Tibial nerve (tissue), 4 donors: ENCODE measurements around the gene CHP2. TPM values are rescaled to one million over a fixed set of nuclear protein-coding genes. Genes with fewer than 3 reads are reported as not detected.

ENCODE experiments used
- DNase-seq, 2 donors: peaks; one replicate each; pipeline ENCODE4 v3.0.0-alpha.2; 2019; ENCODE audit warnings: low spot score in 2 of 2
- H3K27ac ChIP-seq, 4 donors: fragments of 200-600 bp; sonication (generic) in 3 of 4; one replicate each; pipeline ENCODE4 v1.5.1; 2017 to 2019; ENCODE audit warnings: mild to moderate bottlenecking in 1 of 4
- H3K27me3 ChIP-seq, 2 donors: fragments of 200-600 bp; sonication (generic) in 1 of 2; one replicate each; pipeline versions ENCODE4 v1.5.1 to v1.6.0; 2017 to 2019
- H3K36me3 ChIP-seq, 3 donors: fragments of 200-600 bp; sonication (generic); one replicate each; pipeline ENCODE4 v1.5.1; 2018 to 2019
- H3K4me1 ChIP-seq, 4 donors: fragments of 200-600 bp; sonication (generic) in 3 of 4; one replicate each; pipeline ENCODE4 v1.5.1; 2017 to 2019
- H3K4me3 ChIP-seq, 4 donors: fragments of 200-600 bp; sonication (generic) in 3 of 4; one replicate each; pipeline ENCODE4 v1.5.1; 2017 to 2019; ENCODE audit warnings: mild to moderate bottlenecking in 1 of 4, moderate library complexity in 1 of 4
- H3K9me3 ChIP-seq, 4 donors: fragments of 200-600 bp; sonication (generic) in 3 of 4; one replicate each; pipeline ENCODE4 v1.5.1; 2017 to 2019
- CTCF ChIP-seq, 5 experiments: fragments of 200-600 bp in 3 of 5; fragments of 450-650 bp in 2 of 5; sonication (generic) in 3 of 5; IDR thresholded peaks; one replicate each; pipeline ENCODE4 v1.5.1; 2016 to 2019; ENCODE audit warnings: antibody characterized with exemption in 5 of 5, mild to moderate bottlenecking in 3 of 5, moderate library complexity in 2 of 5
- EP300 ChIP-seq, 2 donors: sonication (generic); formaldehyde crosslinking; IDR thresholded peaks; one replicate each; pipeline ENCODE4 v1.6.1; 2017; ENCODE audit warnings: antibody characterized with exemption in 2 of 2, mild to moderate bottlenecking in 1 of 2
- POLR2A ChIP-seq, 2 donors: fragments of 450-650 bp; IDR thresholded peaks; one replicate each; pipeline ENCODE4 v1.6.1; 2017; ENCODE audit warnings: antibody characterized with exemption in 2 of 2, mild to moderate bottlenecking in 2 of 2, moderate library complexity in 2 of 2
- WGBS, 2 donors: methylation state at CpG; one replicate each; pipeline ENCODE4 v1.1.5; 2018; 5-methylcytosine and 5-hydroxymethylcytosine counted together
- total RNA-seq, 4 donors: library from RNA; depleted of rRNA; stranded (reverse); fragments of >200 nt; gene quantifications; one replicate each; pipeline ENCODE4 v1.1.0, GENCODE V29; 2016

CHP2 gene
- total RNA-seq, 4 donors from 2014 or later = 1.8 to 15.5 (median 7.5) TPM

DNA sequence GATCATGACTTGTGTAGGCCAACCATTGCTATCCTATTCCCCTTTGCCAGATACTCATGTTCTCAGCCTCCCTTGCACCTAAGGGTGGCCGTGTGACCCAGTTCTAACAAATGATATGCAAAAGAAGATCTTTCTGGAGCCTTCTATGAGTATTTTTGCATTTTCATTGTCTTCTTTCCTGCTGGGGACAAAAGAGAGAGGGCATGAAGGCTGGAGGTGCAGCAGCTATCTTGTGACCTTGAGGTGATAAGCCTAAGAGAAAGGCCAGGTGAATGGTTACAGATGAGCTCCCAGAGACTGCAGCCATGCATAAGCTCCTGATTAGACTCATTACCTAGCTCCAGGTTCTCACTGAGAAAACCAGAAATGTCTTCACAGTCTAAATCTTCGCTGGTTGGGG, 42.1 kb downstream of the CHP2 start:
- WGBS, 2 donors = 75 to 84% methylated on average over 2 of the region's 2 CpGs
- Histone ChIP-seq H3K36me3 (no peaks in the 10 kb centered on the region), H3K4me1 (no peaks in the 10 kb centered on the region), H3K27ac (no peak overlapping the region), H3K4me3 (no peak overlapping the region), H3K27me3 (no peaks in the 10 kb centered on the region), H3K9me3 (no peaks in the 10 kb centered on the region)
- no peak for DNase-seq
- no peak for TF ChIP-seq EP300 (IDR thresholded peaks at IDR 0.05)
- no peak for TF ChIP-seq POLR2A (IDR thresholded peaks at IDR 0.05)
- TF ChIP-seq CTCF (IDR thresholded peaks at IDR 0.05) = no peak

DNA sequence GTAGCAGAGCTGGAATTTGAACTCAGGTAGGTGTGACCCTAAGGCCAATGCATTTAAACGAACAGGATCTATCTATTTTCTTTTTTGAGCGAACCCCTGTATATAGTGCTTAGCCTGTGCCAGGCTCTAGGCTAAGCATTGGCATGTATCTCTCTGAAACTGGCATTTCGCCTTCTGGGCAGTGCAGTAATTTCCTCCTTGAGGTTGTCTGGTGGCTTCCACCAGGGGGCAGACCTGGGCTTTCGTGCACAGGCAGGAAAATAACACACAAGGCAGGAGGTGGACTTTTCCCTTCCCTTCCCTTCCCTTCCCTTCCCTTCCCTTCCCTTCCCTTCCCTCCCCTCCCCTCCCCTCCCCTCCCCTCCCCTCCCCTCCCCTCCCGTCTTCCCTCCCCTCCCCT, 46.6 kb downstream of the CHP2 start:
- no peak overlapping the region for H3K27ac ChIP-seq
- peak; percentile 36 to 65 (median 51) for TF ChIP-seq CTCF (IDR thresholded peaks at IDR 0.05)
- no peak for TF ChIP-seq POLR2A (IDR thresholded peaks at IDR 0.05)

DNA sequence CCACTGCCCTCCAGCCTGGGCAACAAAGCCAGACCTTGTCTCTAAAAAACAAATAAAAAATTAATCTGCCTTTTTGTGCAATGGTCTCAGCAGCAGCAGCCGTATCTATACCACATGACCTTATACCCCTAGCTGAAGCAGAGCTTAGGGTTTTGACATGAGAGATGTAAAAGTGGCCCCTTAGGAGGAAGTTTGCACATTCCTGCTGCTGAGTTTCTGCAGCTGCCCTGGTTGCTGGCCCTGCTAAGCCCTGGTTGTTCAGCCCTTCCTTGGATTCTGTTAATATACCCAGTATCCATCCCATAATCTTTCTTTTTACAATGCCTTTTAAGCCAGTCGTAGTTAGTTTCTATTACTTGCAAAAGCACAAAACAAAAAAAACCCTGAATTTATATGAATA, 48.0 kb downstream of the CHP2 start:
- Histone ChIP-seq H3K27me3 (no peaks in the 10 kb centered on the region), H3K9me3 (no peaks in the 10 kb centered on the region), H3K4me3 (no peak overlapping the region), H3K4me1 (peaks cover 0 to 15% (median 3%) of the 10 kb centered on the region in 4 donors), H3K27ac (no peak overlapping the region), H3K36me3 (no peaks in the 10 kb centered on the region)
- WGBS, 2 donors = 47 to 56% methylated on average over 2 of the region's 2 CpGs
- no peak for TF ChIP-seq CTCF (IDR thresholded peaks at IDR 0.05)
- TF ChIP-seq EP300 (IDR thresholded peaks at IDR 0.05) = no peak
- TF ChIP-seq POLR2A (IDR thresholded peaks at IDR 0.05) = no peak
- DNase-seq = no peak

More for the DNA sequence above, 46.6 kb downstream of the CHP2 start:
- 10 to 13% methylated on average over 4 to 5 of the region's 5 CpGs for WGBS, 2 donors
- no peaks in the 10 kb centered on the region for H3K27me3 ChIP-seq
- peak; percentile 33 to 60 for DNase-seq
- no peaks in the 10 kb centered on the region for H3K9me3 ChIP-seq
- no peaks in the 10 kb centered on the region for H3K36me3 ChIP-seq
- H3K4me3 ChIP-seq = no peak overlapping the region
- peaks cover 0 to 15% (median 3%) of the 10 kb centered on the region in 4 donors for H3K4me1 ChIP-seq

DNA sequence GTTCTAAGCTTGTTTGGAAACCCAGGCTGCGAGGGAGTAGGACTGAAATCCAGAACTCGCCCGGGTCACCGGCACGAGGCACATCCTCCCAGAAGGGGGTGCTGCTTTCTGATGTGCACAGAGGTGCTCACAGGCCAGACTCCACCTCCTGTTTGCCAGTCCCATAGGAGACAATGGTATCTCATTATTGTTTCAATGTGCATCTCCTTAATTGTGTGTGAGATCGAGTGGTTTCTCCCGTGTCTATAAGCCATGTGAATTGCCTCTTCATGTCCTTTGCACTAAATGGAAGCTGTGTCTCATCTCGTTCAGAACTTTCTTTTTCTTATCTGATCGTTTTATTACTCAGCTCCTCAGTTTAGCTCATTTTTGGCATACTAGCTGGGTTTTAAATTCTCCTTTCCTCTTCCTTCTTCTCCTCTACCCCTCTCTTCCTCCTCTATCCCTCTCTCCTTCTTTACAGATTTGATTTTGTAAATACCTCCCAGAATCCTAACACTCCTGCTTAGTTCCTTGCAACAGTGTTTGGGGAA, 48.8 kb downstream of the CHP2 start:
- WGBS, 2 donors = 4 to 5% methylated on average over 9 of the region's 9 CpGs
- H3K4me3 ChIP-seq = no peak overlapping the region
- DNase-seq = peak in 1 of 2 donors; percentile 22

More for the DNA sequence above, 48.8 kb downstream of the CHP2 start:
- Histone ChIP-seq H3K27me3 (no peaks in the 10 kb centered on the region), H3K9me3 (no peaks in the 10 kb centered on the region), H3K36me3 (no peaks in the 10 kb centered on the region), H3K27ac (no peak overlapping the region), H3K4me1 (peaks cover 0 to 15% (median 3%) of the 10 kb centered on the region in 4 donors)
- TF ChIP-seq CTCF (IDR thresholded peaks at IDR 0.05) = peak in 4 of 5 experiments; percentile 26 to 47 (median 40)
- no peak for TF ChIP-seq POLR2A (IDR thresholded peaks at IDR 0.05)
- TF ChIP-seq EP300 (IDR thresholded peaks at IDR 0.05) = no peak
